GM21360 (cell line): ENCODE results near the gene NBAS.

Experiments
- ATAC-seq: cut with Tn5 transposase; IDR thresholded peaks from one replicate; pipeline ENCODE4 v1.9.1; 2021; ENCODE audit warnings: mild to moderate bottlenecking, moderate library complexity; ENCODE audit not compliant: unreplicated experiment

Gene NBAS

GRCh38 chr2:15591692-15592463 lies 30.7 kb upstream of the NBAS start, which contains the start of gene DDX1:
Gene DDX1 (plus strand): TSS chr2:15591868. CDS start chr2:15591934, 66 bp downstream.
- ATAC-seq, result peak; percentile 95

- ATAC-seq, result no peak
Observed at GRCh38 chr2:15591373-15591691, 30.2 kb upstream of the NBAS start.

GRCh38 chr2:15588329-15588919 lies 27.3 kb upstream of the NBAS start:
- ATAC-seq, result no peak

GRCh38 chr2:15584767-15585469 lies 23.8 kb upstream of the NBAS start:
- ATAC-seq, result no peak

- ATAC-seq, result no peak
Observed at GRCh38 chr2:15584316-15584715, 23.2 kb upstream of the NBAS start.

- no peak for ATAC-seq
Observed at GRCh38 chr2:15583826-15584225, 22.7 kb upstream of the NBAS start.

GRCh38 chr2:15582710-15583357 lies 21.7 kb upstream of the NBAS start:
- no peak for ATAC-seq

GRCh38 chr2:15580451-15580850 lies 19.3 kb upstream of the NBAS start:
- ATAC-seq, result no peak

- no peak for ATAC-seq
Observed at GRCh38 chr2:15579641-15580040, 18.5 kb upstream of the NBAS start.

GRCh38 chr2:15577071-15577735 lies 16.1 kb upstream of the NBAS start:
- ATAC-seq, result peak; percentile 93

GRCh38 chr2:15571729-15572128 lies 10.6 kb upstream of the NBAS start:
- no peak for ATAC-seq

GRCh38 chr2:15570104-15570503 lies 9.0 kb upstream of the NBAS start:
- ATAC-seq, result no peak

GRCh38 chr2:15568874-15569273 lies 7.7 kb upstream of the NBAS start:
- no peak for ATAC-seq

GRCh38 chr2:15566912-15567311 lies 5.8 kb upstream of the NBAS start:
- no peak for ATAC-seq

- no peak for ATAC-seq
Observed at GRCh38 chr2:15565994-15566671, 5.0 kb upstream of the NBAS start.

GRCh38 chr2:15565392-15565791 lies 4.3 kb upstream of the NBAS start:
- ATAC-seq, result no peak

GRCh38 chr2:15563227-15564100 lies 2.3 kb upstream of the NBAS start:
- ATAC-seq, result no peak

GRCh38 chr2:15562354-15563031 lies 1.4 kb upstream of the NBAS start:
- ATAC-seq, result no peak
